ENCODE measurements around the gene TNNI2. TPM values are rescaled to one million over a fixed set of nuclear protein-coding genes. Genes with fewer than 3 reads are reported as not detected.
"Not testable (repeated sequence)": the region's sequence is repeated elsewhere in the genome, so short reads cannot be mapped to it uniquely, and the experiment has no call there.

TNNI2 gene
- total and polyA plus RNA-seq, 7 experiments from 2014 or later, result 0.46 to 8.8 (median 0.61) TPM; not detected in 4

- peaks cover 36 to 42% of the 10 kb centered on the region in 2 donors for H3K4me1 ChIP-seq (ENCODE audit: control insufficient read depth in 2 of 2, insufficient read depth in 2 of 2, low read length in 2 of 2)
- DNase-seq, result no peak
- no peaks in the 10 kb centered on the region for H3K27me3 ChIP-seq (ENCODE audit: control insufficient read depth in 2 of 2, insufficient read depth in 2 of 2, low read length in 2 of 2)
- intact Hi-C loops (cut with micrococcal nuclease), result no loop called here
- ChIA-PET POLR2A (interaction anchor here (1.1 to 1.4 kb wide), 2 partner anchors 20 to 22 kb away, joined by 4 to 5 read pairs; partner anchors contain the start of gene LSP1), CTCF (no interaction called here)
- H3K27me3 Mint-ChIP-seq, result no peaks in the 10 kb centered on the region
- H3K4me3 Mint-ChIP-seq, result peak overlapping the region in 2 of 10 donors; percentile 20 to 40
- no peak for ATAC-seq
- peaks cover 30 to 65% (median 42%) of the 10 kb centered on the region in 7 donors for H3K4me1 Mint-ChIP-seq
- H3K36me3 Mint-ChIP-seq, result peaks cover 0 to 4% (median 0%) of the 10 kb centered on the region in 5 donors
- H3K27ac ChIP-seq (ENCODE audit: low read depth, low read length), result peak overlapping the region; percentile 43
- no peaks in the 10 kb centered on the region for H3K9me3 Mint-ChIP-seq
- peaks cover 0 to 8% (median 0%) of the 10 kb centered on the region in 3 experiments for H3K36me3 ChIP-seq (ENCODE audit: control insufficient read depth in 2 of 3, insufficient read depth in 3 of 3, low read length in 3 of 3)
- no peak overlapping the region for H3K4me3 ChIP-seq (ENCODE audit: low read length)
- H3K9me3 ChIP-seq (ENCODE audit: control insufficient read depth in 2 of 3, low read length in 3 of 3), result no peaks in the 10 kb centered on the region
- H3K27ac Mint-ChIP-seq, result peak overlapping the region in 6 of 9 donors; percentile 35 to 82 (median 67)
These were observed 34.4 kb downstream of the TNNI2 start for GRCh38 chr11:1873048-1873812.

- H3K36me3 ChIP-seq (ENCODE audit: control insufficient read depth in 2 of 3, insufficient read depth in 3 of 3, low read length in 3 of 3); H3K4me3 ChIP-seq (ENCODE audit: low read length); DNase-seq; H3K36me3 Mint-ChIP-seq; H3K9me3 ChIP-seq (ENCODE audit: control insufficient read depth in 2 of 3, low read length in 3 of 3); H3K27me3 ChIP-seq (ENCODE audit: control insufficient read depth in 2 of 2, insufficient read depth in 2 of 2, low read length in 2 of 2); ATAC-seq; intact Hi-C loops (cut with micrococcal nuclease); H3K27me3 Mint-ChIP-seq; H3K9me3 Mint-ChIP-seq; CTCF ChIA-PET; H3K4me3 Mint-ChIP-seq: not testable (repeated sequence)
- Mint-ChIP-seq H3K27ac (peak overlapping the region in 3 of 9 donors; percentile 35 to 77 (median 59)), H3K4me1 (peaks cover 30 to 62% (median 41%) of the 10 kb centered on the region in 7 donors)
- Histone ChIP-seq H3K4me1 (ENCODE audit: control insufficient read depth in 2 of 2, insufficient read depth in 2 of 2, low read length in 2 of 2) (peaks cover 30 to 37% of the 10 kb centered on the region in 2 donors), H3K27ac (ENCODE audit: low read depth, low read length) (peak overlapping the region; percentile 43)
- POLR2A ChIA-PET, result interaction anchor here (1.4 kb wide), 1 partner anchor 23 kb away, joined by 4 read pairs; no protein-coding TSS in a partner anchor
These were observed 35.0 kb downstream of the TNNI2 start for GRCh38 chr11:1873813-1874150.

- H3K36me3 Mint-ChIP-seq; H3K27me3 Mint-ChIP-seq; H3K9me3 ChIP-seq (ENCODE audit: control insufficient read depth in 2 of 3, low read length in 3 of 3); CTCF ChIA-PET; H3K27ac ChIP-seq (ENCODE audit: low read depth, low read length); ATAC-seq; H3K4me3 Mint-ChIP-seq; H3K4me3 ChIP-seq (ENCODE audit: low read length); H3K9me3 Mint-ChIP-seq; POLR2A ChIA-PET; intact Hi-C loops (cut with micrococcal nuclease); DNase-seq; H3K36me3 ChIP-seq (ENCODE audit: control insufficient read depth in 2 of 3, insufficient read depth in 3 of 3, low read length in 3 of 3); H3K27me3 ChIP-seq (ENCODE audit: control insufficient read depth in 2 of 2, insufficient read depth in 2 of 2, low read length in 2 of 2): not testable (repeated sequence)
- peaks cover 24 to 29% of the 10 kb centered on the region in 2 donors for H3K4me1 ChIP-seq (ENCODE audit: control insufficient read depth in 2 of 2, insufficient read depth in 2 of 2, low read length in 2 of 2)
- Mint-ChIP-seq H3K27ac (peak overlapping the region in 2 of 9 donors; percentile 22 to 31), H3K4me1 (peaks cover 22 to 54% (median 33%) of the 10 kb centered on the region in 7 donors)
These were observed 35.8 kb downstream of the TNNI2 start for GRCh38 chr11:1874441-1875092.

- ChIA-PET CTCF (interaction anchor here (1.5 kb wide), 2 partner anchors 13 to 39 kb away, joined by 3 read pairs; no protein-coding TSS in a partner anchor), POLR2A (interaction anchor here (0.8 kb wide), 1 partner anchor 9 kb away, joined by 3 read pairs; no protein-coding TSS in a partner anchor)
- H3K27ac Mint-ChIP-seq, result peak overlapping the region in 6 of 9 donors; percentile 7 to 87 (median 36)
- no peak overlapping the region for H3K27ac ChIP-seq (ENCODE audit: low read depth, low read length)
- H3K27me3 ChIP-seq (ENCODE audit: control insufficient read depth in 2 of 2, insufficient read depth in 2 of 2, low read length in 2 of 2), result no peaks in the 10 kb centered on the region
- peaks cover 15 to 51% (median 33%) of the 10 kb centered on the region in 7 donors for H3K4me1 Mint-ChIP-seq
- peaks cover 0 to 4% (median 0%) of the 10 kb centered on the region in 5 donors for H3K36me3 Mint-ChIP-seq
- H3K27me3 Mint-ChIP-seq, result no peaks in the 10 kb centered on the region
- intact Hi-C loops (cut with micrococcal nuclease), result no loop called here
- H3K4me3 ChIP-seq (ENCODE audit: low read length), result no peak overlapping the region
- peaks cover 0 to 15% (median 0%) of the 10 kb centered on the region in 3 experiments for H3K36me3 ChIP-seq (ENCODE audit: control insufficient read depth in 2 of 3, insufficient read depth in 3 of 3, low read length in 3 of 3)
- DNase-seq, result no peak
- peak overlapping the region in 1 of 10 donors; percentile 17 for H3K4me3 Mint-ChIP-seq
- H3K9me3 Mint-ChIP-seq, result no peaks in the 10 kb centered on the region
- no peaks in the 10 kb centered on the region for H3K9me3 ChIP-seq (ENCODE audit: control insufficient read depth in 2 of 3, low read length in 3 of 3)
- H3K4me1 ChIP-seq (ENCODE audit: control insufficient read depth in 2 of 2, insufficient read depth in 2 of 2, low read length in 2 of 2), result peaks cover 17 to 22% of the 10 kb centered on the region in 2 donors
- ATAC-seq, result no peak
These were observed 36.5 kb downstream of the TNNI2 start for GRCh38 chr11:1875093-1875850.

- H3K4me3 Mint-ChIP-seq; intact Hi-C loops (cut with micrococcal nuclease); H3K4me3 ChIP-seq (ENCODE audit: low read length); DNase-seq; H3K9me3 ChIP-seq (ENCODE audit: control insufficient read depth in 2 of 3, low read length in 3 of 3); H3K27me3 ChIP-seq (ENCODE audit: control insufficient read depth in 2 of 2, insufficient read depth in 2 of 2, low read length in 2 of 2); H3K36me3 Mint-ChIP-seq; H3K27me3 Mint-ChIP-seq; H3K9me3 Mint-ChIP-seq; ATAC-seq: not testable (repeated sequence)
- Mint-ChIP-seq H3K27ac (peak overlapping the region in 1 of 9 donors; percentile 28), H3K4me1 (peaks cover 14 to 51% (median 32%) of the 10 kb centered on the region in 7 donors)
- Histone ChIP-seq H3K4me1 (ENCODE audit: control insufficient read depth in 2 of 2, insufficient read depth in 2 of 2, low read length in 2 of 2) (peaks cover 11 to 16% of the 10 kb centered on the region in 2 donors), H3K27ac (ENCODE audit: low read depth, low read length) (peak overlapping the region; percentile 39), H3K36me3 (ENCODE audit: control insufficient read depth in 2 of 3, insufficient read depth in 3 of 3, low read length in 3 of 3) (peaks cover 0 to 21% (median 0%) of the 10 kb centered on the region in 3 experiments)
- CTCF ChIA-PET, result interaction anchor here (0.7 to 1.5 kb wide), 4 partner anchors 13 to 182 kb away, joined by 3 read pairs; no protein-coding TSS in a partner anchor
- POLR2A ChIA-PET, result interaction anchor here (0.8 to 1.1 kb wide), 3 partner anchors 9 to 28 kb away, joined by 3 to 4 read pairs (median 3); partner anchors contain the start of gene LSP1
These were observed 37.1 kb downstream of the TNNI2 start for GRCh38 chr11:1875851-1876301.

Data from naive thymus-derived CD4-positive, alpha-beta T cell (primary cell).